ENCODE measurements around the gene ERGIC1. TPM values are rescaled to one million over a fixed set of nuclear protein-coding genes. Genes with fewer than 3 reads are reported as not detected.

The ERGIC1 gene
- total and polyA plus RNA-seq, 2 of the 13 experiments (the other 11 are each of a cell fraction or from before 2014, with no cell fraction given) = 78.5 to 184 TPM

DNA sequence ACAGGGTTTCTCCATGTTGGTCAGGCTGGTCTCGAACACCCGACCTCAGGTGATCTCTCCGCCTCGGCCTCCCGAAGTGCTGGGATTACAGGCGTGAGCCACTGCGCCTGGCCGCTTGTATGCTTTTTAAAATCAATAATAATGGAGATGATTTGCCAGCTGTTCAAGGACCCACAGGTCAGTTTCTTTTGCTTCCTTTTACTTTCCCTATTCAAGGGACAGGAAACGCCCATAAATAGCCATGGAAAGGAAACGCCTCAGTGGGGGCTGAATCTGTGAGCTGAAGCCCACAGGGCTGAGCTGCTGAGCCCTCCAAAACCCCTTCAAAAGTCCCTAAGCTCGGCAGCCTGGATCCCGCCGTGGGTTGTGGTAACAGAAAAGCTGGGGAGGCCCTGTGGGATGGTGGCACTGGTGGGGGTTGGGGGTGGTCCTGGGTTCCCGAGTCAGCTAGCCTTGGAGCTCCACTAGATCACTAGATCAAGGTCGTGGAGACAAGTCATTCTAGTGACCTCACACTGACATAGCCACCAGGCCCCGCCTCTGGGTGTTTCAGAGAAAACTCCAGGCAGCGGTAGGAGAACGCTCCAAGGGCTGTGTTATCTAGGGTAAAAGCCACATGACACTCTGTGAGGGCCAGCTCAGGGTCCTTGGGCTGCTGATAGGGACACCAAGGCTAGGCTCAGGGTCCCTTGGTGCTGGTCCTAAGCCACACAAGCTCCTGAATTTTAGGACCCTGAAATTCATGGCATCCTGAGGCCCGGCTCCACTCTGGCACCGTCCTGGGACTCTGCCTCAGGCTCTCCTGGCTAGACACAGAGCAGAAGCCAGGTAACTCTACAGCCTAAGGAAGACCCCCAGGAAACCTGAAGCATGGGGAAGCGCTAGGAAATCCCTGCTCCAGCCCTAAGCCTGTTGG is 45.0 kb upstream of the ERGIC1 start (continued):
- TF ChIP-seq ZNF280D (CRISPR knock-in tag; IDR thresholded peaks at IDR 0.05) = no peak
- no peak for TF ChIP-seq ZNF564 (CRISPR knock-in tag; IDR thresholded peaks at IDR 0.05)
- TF ChIP-seq CBFB (CRISPR knock-in tag; IDR thresholded peaks at IDR 0.05) = no peak
- TF ChIP-seq NBN (conservative IDR thresholded peaks at IDR 0.05) = no peak
- TF ChIP-seq ZNF780A (CRISPR knock-in tag; IDR thresholded peaks at IDR 0.05) = no peak
- TF ChIP-seq REXO4 (CRISPR knock-in tag; IDR thresholded peaks at IDR 0.05; ENCODE audit: borderline replicate concordance) = no peak
- no peak for TF ChIP-seq HHEX (CRISPR knock-in tag; IDR thresholded peaks at IDR 0.05)
- TF ChIP-seq ZFP1 (CRISPR knock-in tag; IDR thresholded peaks at IDR 0.05) = no peak
- TF ChIP-seq ZNF431 (CRISPR knock-in tag; IDR thresholded peaks at IDR 0.05; ENCODE audit: borderline replicate concordance, low read depth) = peak; percentile 78; the same call in 1 of the 2 replicates
- TF ChIP-seq, protein P1, sequence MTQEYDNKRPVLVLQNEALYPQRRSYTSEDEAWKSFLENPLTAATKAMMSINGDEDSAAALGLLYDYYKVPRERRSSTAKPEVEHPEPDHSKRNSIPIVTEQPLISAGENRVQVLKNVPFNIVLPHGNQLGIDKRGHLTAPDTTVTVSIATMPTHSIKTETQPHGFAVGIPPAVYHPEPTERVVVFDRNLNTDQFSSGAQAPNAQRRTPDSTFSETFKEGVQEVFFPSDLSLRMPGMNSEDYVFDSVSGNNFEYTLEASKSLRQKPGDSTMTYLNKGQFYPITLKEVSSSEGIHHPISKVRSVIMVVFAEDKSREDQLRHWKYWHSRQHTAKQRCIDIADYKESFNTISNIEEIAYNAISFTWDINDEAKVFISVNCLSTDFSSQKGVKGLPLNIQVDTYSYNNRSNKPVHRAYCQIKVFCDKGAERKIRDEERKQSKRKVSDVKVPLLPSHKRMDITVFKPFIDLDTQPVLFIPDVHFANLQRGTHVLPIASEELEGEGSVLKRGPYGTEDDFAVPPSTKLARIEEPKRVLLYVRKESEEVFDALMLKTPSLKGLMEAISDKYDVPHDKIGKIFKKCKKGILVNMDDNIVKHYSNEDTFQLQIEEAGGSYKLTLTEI (CRISPR knock-in tag; conservative IDR thresholded peaks at IDR 0.05) = no peak
- TF ChIP-seq NFATC3 (CRISPR knock-in tag; IDR thresholded peaks at IDR 0.05) = no peak
- no peak for TF ChIP-seq ZNF816 (CRISPR knock-in tag; IDR thresholded peaks at IDR 0.05; ENCODE audit: borderline replicate concordance)
- TF ChIP-seq HNRNPL (IDR thresholded peaks at IDR 0.05; ENCODE audit: low read depth, low read length) = no peak
- TF ChIP-seq CREBL2 (CRISPR knock-in tag; IDR thresholded peaks at IDR 0.05; ENCODE audit: borderline replicate concordance) = no peak
- TF ChIP-seq, protein P2, sequence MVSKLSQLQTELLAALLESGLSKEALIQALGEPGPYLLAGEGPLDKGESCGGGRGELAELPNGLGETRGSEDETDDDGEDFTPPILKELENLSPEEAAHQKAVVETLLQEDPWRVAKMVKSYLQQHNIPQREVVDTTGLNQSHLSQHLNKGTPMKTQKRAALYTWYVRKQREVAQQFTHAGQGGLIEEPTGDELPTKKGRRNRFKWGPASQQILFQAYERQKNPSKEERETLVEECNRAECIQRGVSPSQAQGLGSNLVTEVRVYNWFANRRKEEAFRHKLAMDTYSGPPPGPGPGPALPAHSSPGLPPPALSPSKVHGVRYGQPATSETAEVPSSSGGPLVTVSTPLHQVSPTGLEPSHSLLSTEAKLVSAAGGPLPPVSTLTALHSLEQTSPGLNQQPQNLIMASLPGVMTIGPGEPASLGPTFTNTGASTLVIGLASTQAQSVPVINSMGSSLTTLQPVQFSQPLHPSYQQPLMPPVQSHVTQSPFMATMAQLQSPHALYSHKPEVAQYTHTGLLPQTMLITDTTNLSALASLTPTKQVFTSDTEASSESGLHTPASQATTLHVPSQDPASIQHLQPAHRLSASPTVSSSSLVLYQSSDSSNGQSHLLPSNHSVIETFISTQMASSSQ (IDR thresholded peaks at IDR 0.05; ENCODE audit: low read depth) = no peak
- TF ChIP-seq, protein P2 (CRISPR knock-in tag; IDR thresholded peaks at IDR 0.05; ENCODE audit: borderline replicate concordance) = 0 out of 2 replicates have a peak, but pooled peaks have one; percentile 40
- no peak for TF ChIP-seq YEATS2 (CRISPR knock-in tag; IDR thresholded peaks at IDR 0.05; ENCODE audit: borderline replicate concordance)
- TF ChIP-seq ONECUT2 (CRISPR knock-in tag; IDR thresholded peaks at IDR 0.05) = peak; percentile 83; the same call in 1 of the 2 replicates
